Natural killer cell (primary cell): ENCODE results near the gene EPB41L5. TPM values are rescaled to one million over a fixed set of nuclear protein-coding genes. Genes with fewer than 3 reads are reported as not detected.
"Not testable (repeated sequence)": the region's sequence is repeated elsewhere in the genome, so short reads cannot be mapped to it uniquely, and the experiment has no call there.

ENCODE experiments used
- ATAC-seq, 3 donors: fragments of 150-1000 bp in 2 of 3; fragments of 200-7000 bp in 1 of 3; cut with Tn5 transposase; 1 replicate in 1 of 3; 2 replicates in 2 of 3; pipeline ENCODE4 v1.10.0; 2021; ENCODE audit warnings: mild to moderate bottlenecking in 2 of 3, moderate library complexity in 2 of 3
- DNase-seq, 2 donors: peaks; one replicate each; pipeline versions ENCODE4 v3.0.0 to v3.0.0-alpha.2; 2013 to 2021; ENCODE audit warnings: mixed read lengths in 1 of 2
- H3K27ac ChIP-seq: one replicate; pipeline ENCODE4 v1.5.1; 2013; ENCODE audit warnings: mild to moderate bottlenecking, low read length
- H3K27me3 ChIP-seq: one replicate; pipeline ENCODE4 v1.6.1; 2013; ENCODE audit warnings: low read length; ENCODE audit not compliant: control insufficient read depth, insufficient read depth
- H3K36me3 ChIP-seq: one replicate; pipeline ENCODE4 v1.6.1; 2013; ENCODE audit warnings: low read length; ENCODE audit not compliant: control insufficient read depth, insufficient read depth
- H3K4me1 ChIP-seq: one replicate; pipeline ENCODE4 v1.6.1; 2013; ENCODE audit warnings: low read length; ENCODE audit not compliant: control insufficient read depth, insufficient read depth
- H3K4me3 ChIP-seq: one replicate; pipeline ENCODE4 v1.5.1; 2013; ENCODE audit warnings: low read length
- H3K9me3 ChIP-seq: one replicate; pipeline ENCODE4 v1.6.1; 2013; ENCODE audit warnings: low read length; ENCODE audit not compliant: control insufficient read depth, insufficient read depth
- H3K27ac Mint-ChIP-seq, 2 donors: one replicate each; pipeline ENCODE4 v1.8.0; 2022; ENCODE audit warnings: mild to moderate bottlenecking in 2 of 2, mixed read lengths in 2 of 2, moderate library complexity in 1 of 2
- H3K27me3 Mint-ChIP-seq, 2 donors: one replicate each; pipeline ENCODE4 v1.8.0; 2022; ENCODE audit warnings: low read depth in 2 of 2, mixed read lengths in 2 of 2
- H3K36me3 Mint-ChIP-seq: one replicate; pipeline ENCODE4 v1.8.0; 2022; ENCODE audit warnings: mixed read lengths
- H3K4me1 Mint-ChIP-seq, 2 donors: one replicate each; pipeline ENCODE4 v1.8.0; 2022; ENCODE audit warnings: mixed read lengths in 2 of 2
- H3K4me3 Mint-ChIP-seq: one replicate; pipeline ENCODE4 v1.8.0; 2022; ENCODE audit warnings: mild to moderate bottlenecking, moderate library complexity, mixed read lengths
- H3K9me3 Mint-ChIP-seq, 2 donors: one replicate each; pipeline ENCODE4 v1.8.0; 2022; ENCODE audit warnings: mixed read lengths in 2 of 2
- CTCF ChIP-seq: fragments of 200-600 bp; IDR thresholded peaks from one replicate; pipeline ENCODE4 v1.8.0; 2022; ENCODE audit warnings: antibody characterized with exemption
- WGBS: methylation state at CpG from one replicate; pipeline ENCODE4 v1.1.7; 2013; ENCODE audit warnings: missing lambda C conversion rate; ENCODE audit not compliant: insufficient coverage; 5-methylcytosine and 5-hydroxymethylcytosine counted together
- intact Hi-C: fragments of 100-400 bp; cut with micrococcal nuclease; formaldehyde crosslinking; loops from one replicate; pipeline ENCODE4 v1.14.2; 2022
- total RNA-seq, 4 donors: library from RNA; stranded (reverse); fragments of 120-200 nt in 1 of 4; gene quantifications; one replicate each; pipeline versions ENCODE4 v1.2.3 to v1.2.4, GENCODE V29; 2013 to 2022

EPB41L5 gene
- total RNA-seq, 3 donors from 2014 or later (not counting 1 experiment from before 2014, with no cell fraction given), result 3.0 to 8.5 (median 3.6) TPM

DNA sequence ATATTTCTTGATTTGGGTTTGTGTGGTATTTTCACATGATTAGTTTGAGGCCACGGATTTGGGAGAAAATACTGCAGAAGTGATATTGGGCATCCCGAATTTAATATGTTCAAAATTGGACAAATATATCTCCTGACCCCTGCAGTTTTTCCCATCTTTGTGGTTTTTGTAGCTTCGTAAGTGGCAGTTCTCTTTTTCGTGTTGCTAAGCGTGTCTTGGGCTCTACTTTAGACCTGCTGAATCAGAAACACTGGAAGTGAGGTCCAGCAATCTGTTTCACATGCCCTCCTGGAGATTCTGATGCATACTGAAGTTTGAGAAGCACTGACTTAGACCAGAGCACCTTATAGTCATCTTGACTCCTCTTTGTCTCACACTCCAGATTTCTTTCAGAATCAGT is 98.3 kb downstream of the EPB41L5 start:
- H3K4me3 Mint-ChIP-seq, result no peak overlapping the region
- DNase-seq (no peak), ATAC-seq (no peak)
- no peaks in the 10 kb centered on the region for H3K36me3 Mint-ChIP-seq
- H3K27ac ChIP-seq, result no peak overlapping the region
- no peaks in the 10 kb centered on the region for H3K4me1 ChIP-seq
- H3K27ac Mint-ChIP-seq, result no peak overlapping the region
- WGBS, result 64% methylated on average over 5 of the region's 5 CpGs
- no peaks in the 10 kb centered on the region for H3K27me3 ChIP-seq
- H3K4me3 ChIP-seq, result no peak overlapping the region
- H3K9me3 ChIP-seq, result no peaks in the 10 kb centered on the region
- peaks cover 7 to 12% of the 10 kb centered on the region in 2 donors for H3K27me3 Mint-ChIP-seq
- intact Hi-C loops, result no loop called here
- no peaks in the 10 kb centered on the region for H3K36me3 ChIP-seq
- peaks cover 18 to 21% of the 10 kb centered on the region in 2 donors for H3K4me1 Mint-ChIP-seq
- no peak for TF ChIP-seq CTCF
- peaks cover 0 to 5% of the 10 kb centered on the region in 2 donors for H3K9me3 Mint-ChIP-seq

GRCh38 chr2:120118018-120118417 is 105.1 kb downstream of the EPB41L5 start:
- WGBS, result no CpG with 5 or more reads among the region's 3 CpGs
- no peak overlapping the region for H3K27ac ChIP-seq
- intact Hi-C loops, result no loop called here
- no peaks in the 10 kb centered on the region for H3K9me3 Mint-ChIP-seq
- DNase-seq (no peak), ATAC-seq (no peak)
- H3K27ac Mint-ChIP-seq, result no peak overlapping the region
- H3K4me3 Mint-ChIP-seq, result no peak overlapping the region
- peaks cover 12% of the 10 kb centered on the region for H3K36me3 Mint-ChIP-seq
- no peak overlapping the region for H3K4me3 ChIP-seq
- no peaks in the 10 kb centered on the region for H3K36me3 ChIP-seq
- TF ChIP-seq CTCF, result no peak
- peaks cover 0 to 13% of the 10 kb centered on the region in 2 donors for H3K27me3 Mint-ChIP-seq
- H3K4me1 ChIP-seq, result no peaks in the 10 kb centered on the region
- H3K4me1 Mint-ChIP-seq, result no peaks in the 10 kb centered on the region
- no peaks in the 10 kb centered on the region for H3K9me3 ChIP-seq
- no peaks in the 10 kb centered on the region for H3K27me3 ChIP-seq

- WGBS, result 97% methylated on average over 4 of the region's 4 CpGs
- no peak overlapping the region for H3K27ac Mint-ChIP-seq
- no peak overlapping the region for H3K4me3 ChIP-seq
- no peaks in the 10 kb centered on the region for H3K9me3 ChIP-seq
- H3K36me3 ChIP-seq, result no peaks in the 10 kb centered on the region
- no peaks in the 10 kb centered on the region for H3K27me3 ChIP-seq
- H3K4me3 Mint-ChIP-seq, result no peak overlapping the region
- no peaks in the 10 kb centered on the region for H3K9me3 Mint-ChIP-seq
- intact Hi-C loops, result no loop called here
- H3K4me1 Mint-ChIP-seq, result no peaks in the 10 kb centered on the region
- peaks cover 0 to 13% of the 10 kb centered on the region in 2 donors for H3K27me3 Mint-ChIP-seq
- H3K36me3 Mint-ChIP-seq, result peaks cover 12% of the 10 kb centered on the region
- no peak overlapping the region for H3K27ac ChIP-seq
- ATAC-seq (no peak), DNase-seq (no peak)
- no peaks in the 10 kb centered on the region for H3K4me1 ChIP-seq
- TF ChIP-seq CTCF, result no peak
Measured at GRCh38 chr2:120118471-120118870, 105.6 kb downstream of the EPB41L5 start.

GRCh38 chr2:120121337-120121736 is 108.5 kb downstream of the EPB41L5 start:
- H3K4me1 ChIP-seq, H3K27me3 ChIP-seq, H3K9me3 ChIP-seq, DNase-seq, H3K9me3 Mint-ChIP-seq, H3K4me3 ChIP-seq, H3K27ac Mint-ChIP-seq, H3K27ac ChIP-seq, intact Hi-C loops, H3K4me3 Mint-ChIP-seq, H3K4me1 Mint-ChIP-seq, H3K36me3 ChIP-seq, ATAC-seq: not testable (repeated sequence)
- H3K27me3 Mint-ChIP-seq, result peaks cover 3 to 12% of the 10 kb centered on the region in 2 donors
- H3K36me3 Mint-ChIP-seq, result peaks cover 12% of the 10 kb centered on the region
- 100% methylated on average over 2 of the region's 3 CpGs for WGBS
